ENCODE measurements around the gene TSC1.

GRCh38 chr9:132873403-132873802, 71.0 kb downstream of the TSC1 start:
- no peak for TF ChIP-seq CTCF (IDR thresholded peaks at IDR 0.05; ENCODE audit: borderline replicate concordance, extremely low read depth, low read length, poor library complexity, severe bottlenecking)
- no peak for TF ChIP-seq EZH2 (IDR thresholded peaks at IDR 0.05; ENCODE audit: borderline replicate concordance, low read depth, low read length, severe bottlenecking)

Data from DND-41 (cell line).